Esophagus muscularis mucosa (tissue), 4 donors: ENCODE measurements around the gene TMEM132A. TPM values are rescaled to one million over a fixed set of nuclear protein-coding genes. Genes with fewer than 3 reads are reported as not detected.
A peak's percentile ranks its signal among the peaks of the same experiment; 100 is the strongest.

Experiments used
- DNase-seq: peaks from one replicate; pipeline ENCODE4 v3.0.0-alpha.2; 2017; ENCODE audit errors: extremely low spot score
- H3K27ac ChIP-seq, 4 donors: fragments of 200-600 bp; sonication (generic); replicated peaks in 1 of 4; 1 replicate in 3 of 4; 2 replicates in 1 of 4; pipeline ENCODE4 v1.5.1; 2016 to 2019; ENCODE audit warnings: mild to moderate bottlenecking in 1 of 4
- H3K27me3 ChIP-seq, 4 donors: fragments of 200-600 bp; sonication (generic); one replicate each; pipeline versions ENCODE4 v1.5.1 to v1.6.0; 2016 to 2019
- H3K36me3 ChIP-seq, 4 donors: fragments of 200-600 bp; sonication (generic); one replicate each; pipeline ENCODE4 v1.5.1; 2016 to 2019
- H3K4me1 ChIP-seq, 4 donors: fragments of 200-600 bp; sonication (generic); one replicate each; pipeline ENCODE4 v1.5.1; 2016 to 2019
- H3K4me3 ChIP-seq, 4 donors: fragments of 200-600 bp; sonication (generic); 1 replicate in 2 of 4; 2 replicates in 2 of 4; pipeline ENCODE4 v1.5.1; 2016 to 2019; ENCODE audit warnings: mild to moderate bottlenecking in 4 of 4, moderate library complexity in 1 of 4
- H3K9me3 ChIP-seq, 4 donors: fragments of 200-600 bp; sonication (generic); 1 replicate in 3 of 4; 2 replicates in 1 of 4; pipeline ENCODE4 v1.5.1; 2016 to 2019
- EP300 ChIP-seq: sonication (generic); formaldehyde crosslinking; IDR thresholded peaks from one replicate; pipeline ENCODE4 v1.6.1; 2017; ENCODE audit warnings: antibody characterized with exemption
- POLR2A ChIP-seq: fragments of 450-650 bp; IDR thresholded peaks from one replicate; pipeline ENCODE4 v1.6.1; 2017; ENCODE audit warnings: antibody characterized with exemption, moderate library complexity, mild to moderate bottlenecking, low read depth
- POLR2AphosphoS5 ChIP-seq, 2 donors: sonication (generic); formaldehyde crosslinking; IDR thresholded peaks; one replicate each; pipeline ENCODE4 v1.6.1; 2017; ENCODE audit warnings: antibody characterized with exemption in 2 of 2
- WGBS: methylation state at CpG from one replicate; pipeline ENCODE4 v1.1.5; 2018; 5-methylcytosine and 5-hydroxymethylcytosine counted together
- intact Hi-C: fragments of 100-400 bp; cut with DNase I; formaldehyde crosslinking; loops from one replicate; pipeline ENCODE4 v1.15.1; 2023
- total RNA-seq, 4 donors: library from RNA; depleted of rRNA; stranded (reverse); fragments of >200 nt; gene quantifications; one replicate each; pipeline versions ENCODE4 v1.1.0 to v1.2.1, GENCODE V29; 2016
- TF ChIP-seq, protein P1 (sequence below), 3 experiments: fragments of 200-600 bp in 2 of 3; fragments of 450-650 bp in 1 of 3; sonication (generic) in 2 of 3; IDR thresholded peaks; one replicate each; pipeline ENCODE4 v1.5.1; 2017 to 2019; ENCODE audit warnings: antibody characterized with exemption in 3 of 3, mild to moderate bottlenecking in 2 of 3, moderate library complexity in 1 of 3

TMEM132A gene
- total RNA-seq, 4 donors from 2014 or later: 2.9 to 9.3 (median 6.8) TPM

DNA sequence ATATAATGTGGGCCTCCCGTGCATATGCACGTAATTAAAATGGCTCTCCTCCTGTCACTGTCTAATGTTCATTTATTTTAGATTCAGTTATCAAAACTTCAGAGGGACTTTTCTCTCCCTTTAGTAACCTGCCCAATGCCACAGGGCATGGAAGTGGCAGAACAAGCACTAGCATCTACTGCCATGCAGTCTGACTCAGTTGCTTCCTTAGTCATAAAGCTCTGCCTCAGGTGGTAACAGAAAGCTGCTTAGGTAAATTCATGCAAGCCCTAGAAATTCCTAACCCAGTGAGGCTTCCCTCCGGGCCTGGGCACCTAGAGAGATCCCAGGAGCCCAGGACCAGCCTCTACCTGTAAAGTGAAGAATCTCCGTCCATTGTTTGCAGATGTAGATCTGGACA lies 26.8 kb upstream of the TMEM132A start:
- Histone ChIP-seq H3K27ac (no peak overlapping the region), H3K4me1 (peaks cover 0 to 6% (median 0%) of the 10 kb centered on the region in 4 donors), H3K27me3 (no peaks in the 10 kb centered on the region), H3K4me3 (no peak overlapping the region), H3K36me3 (peaks cover 74 to 100% (median 96%) of the 10 kb centered on the region in 4 donors), H3K9me3 (no peaks in the 10 kb centered on the region)
- intact Hi-C loops: loop anchor here (5.0 kb wide), 1 partner anchor 65 kb away; no protein-coding TSS in a partner anchor
- TF ChIP-seq, protein P1, sequence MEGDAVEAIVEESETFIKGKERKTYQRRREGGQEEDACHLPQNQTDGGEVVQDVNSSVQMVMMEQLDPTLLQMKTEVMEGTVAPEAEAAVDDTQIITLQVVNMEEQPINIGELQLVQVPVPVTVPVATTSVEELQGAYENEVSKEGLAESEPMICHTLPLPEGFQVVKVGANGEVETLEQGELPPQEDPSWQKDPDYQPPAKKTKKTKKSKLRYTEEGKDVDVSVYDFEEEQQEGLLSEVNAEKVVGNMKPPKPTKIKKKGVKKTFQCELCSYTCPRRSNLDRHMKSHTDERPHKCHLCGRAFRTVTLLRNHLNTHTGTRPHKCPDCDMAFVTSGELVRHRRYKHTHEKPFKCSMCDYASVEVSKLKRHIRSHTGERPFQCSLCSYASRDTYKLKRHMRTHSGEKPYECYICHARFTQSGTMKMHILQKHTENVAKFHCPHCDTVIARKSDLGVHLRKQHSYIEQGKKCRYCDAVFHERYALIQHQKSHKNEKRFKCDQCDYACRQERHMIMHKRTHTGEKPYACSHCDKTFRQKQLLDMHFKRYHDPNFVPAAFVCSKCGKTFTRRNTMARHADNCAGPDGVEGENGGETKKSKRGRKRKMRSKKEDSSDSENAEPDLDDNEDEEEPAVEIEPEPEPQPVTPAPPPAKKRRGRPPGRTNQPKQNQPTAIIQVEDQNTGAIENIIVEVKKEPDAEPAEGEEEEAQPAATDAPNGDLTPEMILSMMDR (IDR thresholded peaks at IDR 0.05): no peak
- no peak for TF ChIP-seq POLR2AphosphoS5 (IDR thresholded peaks at IDR 0.05)
- no peak for TF ChIP-seq EP300
- no peak for TF ChIP-seq POLR2A
- no peak for DNase-seq
- WGBS: 90% methylated on average over 4 of the region's 4 CpGs

DNA sequence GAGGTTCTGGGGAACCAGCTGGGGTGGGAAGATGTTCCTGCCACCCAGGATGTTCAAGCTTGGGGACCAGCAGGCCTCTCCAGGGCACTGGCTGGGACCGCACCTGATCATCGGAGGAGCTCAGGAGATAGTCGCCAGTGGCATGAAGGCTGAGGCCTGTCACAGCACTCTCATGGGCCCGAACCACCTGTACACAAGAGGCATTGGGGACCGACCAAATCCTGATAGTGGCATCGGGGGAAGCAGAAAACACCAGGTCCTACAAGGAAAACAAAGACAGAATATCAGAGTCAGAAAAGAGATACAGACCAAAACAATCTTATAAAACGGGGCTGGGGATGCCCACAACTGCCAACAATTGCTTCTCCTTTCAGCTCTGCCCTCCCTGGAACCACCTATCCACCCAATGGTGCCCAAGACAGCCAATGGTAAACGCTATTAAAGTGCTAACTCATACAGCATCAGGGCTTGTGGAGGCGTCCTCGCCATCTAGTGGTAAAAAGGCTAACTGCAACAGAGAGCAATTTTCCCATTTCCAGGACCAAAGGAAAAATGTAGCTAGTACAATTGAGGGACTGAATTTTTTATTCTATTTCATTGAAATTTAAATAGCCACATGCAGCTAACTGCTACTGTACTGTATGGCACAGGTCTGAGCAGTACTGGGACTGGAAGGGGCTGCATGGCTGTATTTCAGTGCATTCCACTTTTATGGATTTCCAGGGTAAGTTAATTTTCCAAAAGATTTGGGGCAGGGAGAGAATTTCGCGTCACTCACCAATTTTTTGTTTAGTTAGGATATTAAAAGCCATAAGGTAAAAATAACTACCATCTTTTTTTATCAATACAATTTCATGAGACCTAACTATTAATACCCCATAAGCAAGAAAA lies 25.0 kb upstream of the TMEM132A start:
- Histone ChIP-seq H3K27me3 (no peaks in the 10 kb centered on the region), H3K27ac (no peak overlapping the region), H3K4me3 (no peak overlapping the region), H3K4me1 (peaks cover 5 to 16% (median 8%) of the 10 kb centered on the region in 4 donors), H3K36me3 (peaks cover 62 to 94% (median 89%) of the 10 kb centered on the region in 4 donors), H3K9me3 (no peaks in the 10 kb centered on the region)
- DNase-seq: no peak
- 43% methylated on average over 8 of the region's 12 CpGs for WGBS
- intact Hi-C loops: loop anchor here (5.0 kb wide), 1 partner anchor 67 kb away; no protein-coding TSS in a partner anchor
- TF ChIP-seq POLR2AphosphoS5 (IDR thresholded peaks at IDR 0.05) (peak in 1 of 2 donors; percentile 24), EP300 (no peak), POLR2A (no peak)
- TF ChIP-seq, protein P1 (IDR thresholded peaks at IDR 0.05): peak in 2 of 3 experiments; percentile 86 to 91

DNA sequence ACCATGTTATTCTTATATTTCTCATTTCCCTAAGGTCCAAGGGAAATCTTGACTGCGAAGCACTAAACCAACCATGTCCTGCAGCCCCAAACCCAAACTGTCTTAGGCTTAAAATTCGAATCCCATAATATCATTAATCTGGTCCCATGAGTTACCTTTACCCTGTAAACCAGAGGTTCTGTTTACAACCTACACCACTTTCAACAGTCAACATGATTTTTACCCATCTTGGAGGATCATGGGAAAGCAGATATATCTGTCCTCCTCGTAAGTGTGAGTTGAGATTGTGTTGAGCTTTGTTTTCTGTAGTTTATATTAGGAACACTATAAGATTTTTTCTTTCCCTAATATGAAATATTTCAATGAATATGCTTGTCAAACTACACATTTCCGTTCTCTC lies 24.3 kb upstream of the TMEM132A start:
- Histone ChIP-seq H3K36me3 (peaks cover 60 to 87% (median 83%) of the 10 kb centered on the region in 4 donors), H3K27me3 (no peaks in the 10 kb centered on the region), H3K4me1 (peaks cover 12 to 23% (median 15%) of the 10 kb centered on the region in 4 donors), H3K9me3 (no peaks in the 10 kb centered on the region), H3K27ac (no peak overlapping the region), H3K4me3 (no peak overlapping the region)
- WGBS: 55% methylated on average over 4 of the region's 4 CpGs
- TF ChIP-seq EP300 (no peak), POLR2AphosphoS5 (IDR thresholded peaks at IDR 0.05) (no peak), POLR2A (no peak)
- TF ChIP-seq, protein P1 (IDR thresholded peaks at IDR 0.05): no peak
- intact Hi-C loops: loop anchor here (5.0 to 10.0 kb wide), 2 partner anchors 68 to 255 kb away; no protein-coding TSS in a partner anchor
- DNase-seq: no peak

DNA sequence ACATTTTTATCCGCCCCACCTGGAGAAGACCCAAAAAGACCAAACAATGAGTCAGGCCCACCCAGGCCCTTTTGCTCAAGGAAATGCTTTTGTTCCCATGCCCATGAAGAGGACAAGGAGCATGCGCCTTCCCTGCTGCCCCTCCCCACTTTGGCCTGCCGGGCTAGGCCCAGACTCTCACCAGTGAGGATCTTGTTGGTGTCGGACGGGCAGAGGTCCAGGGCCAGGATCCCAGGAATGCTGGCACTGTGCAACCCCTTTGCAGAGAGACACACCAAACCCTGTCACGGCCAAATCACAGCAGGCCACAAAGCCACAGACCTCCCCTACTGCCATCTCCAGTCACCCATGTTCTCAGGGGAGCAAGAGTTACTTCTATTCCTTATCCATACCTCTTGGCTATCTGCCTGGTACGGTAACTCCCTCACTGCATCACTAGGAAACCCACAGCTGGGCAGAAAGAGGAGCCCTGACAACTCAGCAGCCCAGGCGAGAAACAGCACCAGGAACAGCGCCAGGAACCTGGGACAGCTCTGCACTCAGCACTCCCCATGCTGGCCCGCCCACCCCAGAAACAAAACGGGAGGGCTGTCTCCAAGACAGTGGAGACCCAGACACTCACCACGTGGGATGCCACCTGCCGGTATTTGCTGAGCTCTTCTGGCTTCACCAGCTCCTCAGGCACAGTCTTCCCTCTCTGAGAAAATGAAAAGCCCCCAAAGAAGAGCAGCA lies 23.4 kb upstream of the TMEM132A start:
- Histone ChIP-seq H3K4me3 (no peak overlapping the region), H3K36me3 (peaks cover 58 to 78% (median 74%) of the 10 kb centered on the region in 4 donors), H3K27ac (no peak overlapping the region), H3K27me3 (no peaks in the 10 kb centered on the region), H3K9me3 (no peaks in the 10 kb centered on the region), H3K4me1 (peaks cover 20 to 32% (median 23%) of the 10 kb centered on the region in 4 donors)
- intact Hi-C loops: loop anchor here (10.0 kb wide), 1 partner anchor 254 kb away; no protein-coding TSS in a partner anchor
- TF ChIP-seq POLR2A (no peak), POLR2AphosphoS5 (IDR thresholded peaks at IDR 0.05) (no peak), EP300 (no peak)
- TF ChIP-seq, protein P1 (IDR thresholded peaks at IDR 0.05): no peak
- 75% methylated on average over 9 of the region's 13 CpGs for WGBS
- no peak for DNase-seq
